Loucy (cell line): ENCODE data around the gene FYN.

Source experiments
- H2AFZ ChIP-seq: fragments of 200-600 bp; sonication (generic); 2 replicates; pipeline ENCODE4 v1.6.0; 2016; ENCODE audit warnings: antibody characterized with exemption, mild to moderate bottlenecking, low read length, moderate library complexity
- H3F3A ChIP-seq: fragments of 200-600 bp; 2 replicates; pipeline ENCODE4 v1.6.0; 2016; ENCODE audit warnings: antibody characterized with exemption, low read depth, mild to moderate bottlenecking
- H3K27me3 ChIP-seq: fragments of 200-600 bp; sonication (generic); 2 replicates; pipeline ENCODE4 v1.6.1; 2014; ENCODE audit warnings: low read length, mild to moderate bottlenecking; ENCODE audit not compliant: insufficient read depth, poor library complexity, severe bottlenecking
- H3K36me3 ChIP-seq: fragments of 200-600 bp; sonication (generic); 2 replicates; pipeline ENCODE4 v1.6.1; 2016; ENCODE audit warnings: low read length; ENCODE audit not compliant: insufficient read depth
- H3K4me1 ChIP-seq: fragments of 200-600 bp; sonication (generic); 2 replicates; pipeline ENCODE4 v1.5.1; 2014; ENCODE audit warnings: low read length, mild to moderate bottlenecking; ENCODE audit not compliant: insufficient read depth, poor library complexity, severe bottlenecking
- H3K4me2 ChIP-seq: fragments of 200-600 bp; sonication (generic); 2 replicates; pipeline ENCODE4 v1.6.0; 2014; ENCODE audit warnings: antibody characterized with exemption, low read length, low read depth, mild to moderate bottlenecking; ENCODE audit not compliant: poor library complexity, severe bottlenecking
- H3K4me3 ChIP-seq: fragments of 200-600 bp; sonication (generic); 2 replicates; pipeline ENCODE4 v1.5.1; 2014; ENCODE audit warnings: low read length, mild to moderate bottlenecking, mixed read lengths; ENCODE audit not compliant: poor library complexity, severe bottlenecking
- H3K79me2 ChIP-seq: fragments of 200-600 bp; sonication (generic); 2 replicates; pipeline ENCODE4 v1.6.1; 2014; ENCODE audit warnings: low read length; ENCODE audit not compliant: insufficient read depth
- H3K9ac ChIP-seq: fragments of 200-600 bp; sonication (generic); 2 replicates; pipeline ENCODE4 v1.6.0; 2014; ENCODE audit warnings: mild to moderate bottlenecking, low read depth, low read length, moderate library complexity; ENCODE audit not compliant: poor library complexity, severe bottlenecking
- H3K9me2 ChIP-seq: fragments of 200-600 bp; sonication (generic); replicated peaks from 2 replicates; pipeline ENCODE4 v1.6.1; 2016; ENCODE audit warnings: low read depth, low read length, mixed read lengths
- H3K9me3 ChIP-seq: fragments of 200-600 bp; sonication (generic); 2 replicates; pipeline ENCODE4 v1.6.1; 2014; ENCODE audit warnings: mild to moderate bottlenecking, antibody characterized with exemption, low read length, low read depth; ENCODE audit not compliant: insufficient read depth
- H4K20me1 ChIP-seq: fragments of 200-600 bp; sonication (generic); 2 replicates; pipeline ENCODE4 v1.6.0; 2014; ENCODE audit warnings: antibody characterized with exemption, low read length, mild to moderate bottlenecking; ENCODE audit not compliant: insufficient read depth, poor library complexity, severe bottlenecking
- EZH2phosphoT487 ChIP-seq: fragments of 200-600 bp; IDR thresholded peaks from 2 replicates; pipeline ENCODE4 v1.6.1; 2018; ENCODE audit warnings: antibody characterized with exemption, mild to moderate bottlenecking, moderate library complexity, borderline replicate concordance
- TF ChIP-seq, protein P1 (sequence below): fragments of 200-600 bp; sonication (generic); conservative IDR thresholded peaks from 2 replicates; pipeline ENCODE4 v1.5.1; 2014; ENCODE audit warnings: mild to moderate bottlenecking, antibody characterized with exemption, low read length

Gene FYN

DNA sequence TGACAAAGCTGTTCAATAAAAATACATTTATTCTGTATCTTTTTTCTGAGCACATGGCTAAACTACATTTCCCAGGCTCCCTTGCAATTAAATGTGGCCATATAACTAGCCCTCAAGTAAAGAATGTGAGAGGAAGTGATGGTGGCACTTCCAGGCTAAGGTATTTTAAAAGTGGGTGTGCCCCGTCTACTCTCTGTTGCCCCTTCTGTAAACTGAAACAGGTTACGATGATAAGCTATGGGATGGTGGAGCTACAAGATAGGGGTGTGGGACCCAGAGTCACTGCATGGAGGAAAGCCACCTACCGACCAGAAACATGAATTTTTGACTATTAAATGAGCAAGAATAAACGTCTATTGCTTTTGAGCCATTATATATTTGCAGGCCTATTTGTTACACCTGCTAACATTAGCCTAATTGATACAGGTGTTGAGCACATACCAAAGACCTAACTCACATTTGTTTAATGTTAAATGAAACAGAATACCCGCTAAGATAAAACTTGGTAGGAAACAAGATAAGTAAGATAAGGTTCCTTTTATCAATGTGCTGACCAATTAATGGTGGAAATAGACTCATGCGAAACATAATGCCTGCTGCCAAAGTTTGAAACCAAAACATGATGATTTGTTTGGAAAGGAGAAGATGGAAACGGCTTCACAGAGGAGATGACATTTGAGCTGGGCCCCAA is 3.1 kb downstream of the FYN start:
- Histone ChIP-seq H2AFZ (no peak overlapping the region), H3K4me1 (peaks cover 67% of the 10 kb centered on the region), H3K9me2 (no peaks in the 10 kb centered on the region), H3K4me3 (peak overlapping the region; percentile 83), H3K27me3 (no peaks in the 10 kb centered on the region), H3F3A (peaks cover 6% of the 10 kb centered on the region; the same call in 1 of the 2 replicates), H3K9ac (peak overlapping the region; percentile 73), H3K79me2 (peaks cover 75% of the 10 kb centered on the region), H3K36me3 (no peaks in the 10 kb centered on the region), H3K9me3 (no peaks in the 10 kb centered on the region), H3K4me2 (peak overlapping the region; percentile 86), H4K20me1 (peaks cover 44% of the 10 kb centered on the region)
- TF ChIP-seq EZH2phosphoT487: no peak
- TF ChIP-seq, protein P1, sequence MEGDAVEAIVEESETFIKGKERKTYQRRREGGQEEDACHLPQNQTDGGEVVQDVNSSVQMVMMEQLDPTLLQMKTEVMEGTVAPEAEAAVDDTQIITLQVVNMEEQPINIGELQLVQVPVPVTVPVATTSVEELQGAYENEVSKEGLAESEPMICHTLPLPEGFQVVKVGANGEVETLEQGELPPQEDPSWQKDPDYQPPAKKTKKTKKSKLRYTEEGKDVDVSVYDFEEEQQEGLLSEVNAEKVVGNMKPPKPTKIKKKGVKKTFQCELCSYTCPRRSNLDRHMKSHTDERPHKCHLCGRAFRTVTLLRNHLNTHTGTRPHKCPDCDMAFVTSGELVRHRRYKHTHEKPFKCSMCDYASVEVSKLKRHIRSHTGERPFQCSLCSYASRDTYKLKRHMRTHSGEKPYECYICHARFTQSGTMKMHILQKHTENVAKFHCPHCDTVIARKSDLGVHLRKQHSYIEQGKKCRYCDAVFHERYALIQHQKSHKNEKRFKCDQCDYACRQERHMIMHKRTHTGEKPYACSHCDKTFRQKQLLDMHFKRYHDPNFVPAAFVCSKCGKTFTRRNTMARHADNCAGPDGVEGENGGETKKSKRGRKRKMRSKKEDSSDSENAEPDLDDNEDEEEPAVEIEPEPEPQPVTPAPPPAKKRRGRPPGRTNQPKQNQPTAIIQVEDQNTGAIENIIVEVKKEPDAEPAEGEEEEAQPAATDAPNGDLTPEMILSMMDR: peak; percentile 44

DNA sequence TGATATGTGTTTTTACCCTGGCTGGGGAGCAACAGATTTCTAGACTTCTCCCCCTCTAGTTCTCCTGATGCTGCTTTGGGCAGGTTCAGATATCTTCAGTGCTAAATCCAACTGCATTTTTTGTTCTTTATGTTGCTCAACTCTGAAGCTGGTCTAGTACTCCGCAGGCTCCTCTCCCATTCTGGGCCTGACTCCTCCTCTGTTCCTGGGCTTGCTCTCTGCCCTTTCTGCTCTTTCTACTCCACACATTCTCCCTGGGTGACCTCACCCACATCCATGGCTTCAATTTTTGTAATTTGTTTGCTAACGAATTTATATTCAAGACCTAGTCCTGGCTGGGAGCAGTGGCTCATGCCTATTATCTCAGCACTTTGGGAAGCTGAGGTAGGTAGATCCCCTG is 6.4 kb downstream of the FYN start:
- Histone ChIP-seq H3K79me2 (peaks cover 100% of the 10 kb centered on the region), H3K4me3 (peak overlapping the region; percentile 3), H3F3A (peaks cover 3% of the 10 kb centered on the region; the same call in 1 of the 2 replicates), H3K9me3 (no peaks in the 10 kb centered on the region), H4K20me1 (peaks cover 57% of the 10 kb centered on the region), H3K27me3 (no peaks in the 10 kb centered on the region), H3K36me3 (no peaks in the 10 kb centered on the region), H3K4me1 (peaks cover 57% of the 10 kb centered on the region), H3K9ac (no peak overlapping the region), H3K9me2 (no peaks in the 10 kb centered on the region), H3K4me2 (peak overlapping the region; percentile 39), H2AFZ (no peak overlapping the region)
- TF ChIP-seq EZH2phosphoT487: no peak
- TF ChIP-seq, protein P1: no peak

DNA sequence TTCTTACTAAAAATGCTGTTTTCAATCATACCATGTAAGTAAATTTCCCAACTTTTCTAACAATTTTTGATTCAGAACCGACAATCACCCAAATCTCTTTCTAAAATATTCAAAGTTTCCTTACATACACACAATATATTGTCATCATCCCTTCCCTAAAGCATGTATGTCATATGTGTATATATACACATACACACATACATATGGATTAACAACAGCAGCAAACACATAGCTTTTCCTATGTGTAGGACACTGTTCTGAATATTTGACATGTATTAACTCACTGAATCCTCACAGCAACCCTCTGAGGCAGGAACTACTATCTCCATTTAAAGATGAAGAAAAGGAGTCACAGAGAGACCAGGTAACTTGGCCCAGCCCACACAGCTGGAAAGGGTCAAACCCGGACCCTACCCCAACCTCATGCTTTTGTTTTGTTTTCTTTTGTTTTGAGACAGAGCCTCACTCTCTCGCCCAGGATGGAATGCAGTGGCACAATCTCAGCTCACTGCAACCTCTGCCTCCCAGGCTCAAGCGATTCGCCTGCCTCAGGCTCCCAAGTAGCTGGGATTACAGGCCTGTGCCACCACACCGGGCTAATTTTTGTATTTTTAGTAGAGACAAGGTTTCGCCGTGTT is 7.2 kb downstream of the FYN start:
- TF ChIP-seq, protein P1: no peak
- no peak for TF ChIP-seq EZH2phosphoT487
- Histone ChIP-seq H3K36me3 (no peaks in the 10 kb centered on the region), H3K4me3 (no peak overlapping the region), H3K4me1 (peaks cover 65% of the 10 kb centered on the region), H3K79me2 (peaks cover 100% of the 10 kb centered on the region), H3F3A (peaks cover 3% of the 10 kb centered on the region; the same call in 1 of the 2 replicates), H3K9me2 (no peaks in the 10 kb centered on the region), H2AFZ (no peak overlapping the region), H3K9me3 (no peaks in the 10 kb centered on the region), H4K20me1 (peaks cover 59% of the 10 kb centered on the region), H3K4me2 (peak overlapping the region; percentile 39), H3K9ac (no peak overlapping the region), H3K27me3 (no peaks in the 10 kb centered on the region)
